HepG2 (cell line): Measurements from ENCODE around the gene SLC7A10. TPM values are rescaled to one million over a fixed set of nuclear protein-coding genes. Genes with fewer than 3 reads are reported as not detected.

ENCODE experiments used
- BRD4 ChIP-seq: sonication (generic); formaldehyde crosslinking; IDR thresholded peaks from 2 replicates; pipeline ENCODE4 v1.4.0; 2020; ENCODE audit warnings: missing genetic modification reagents
- CEBPB ChIP-seq: IDR thresholded peaks from 2 replicates; pipeline ENCODE4 v1.6.1; 2011; ENCODE audit warnings: low read depth, low read length, improper control_type of control experiment, borderline replicate concordance
- DPF2 ChIP-seq: sonication (generic); formaldehyde crosslinking; IDR thresholded peaks from 2 replicates; pipeline ENCODE4 v1.4.0; 2020; ENCODE audit warnings: mild to moderate bottlenecking, low read depth, missing genetic modification reagents, borderline replicate concordance
- ELK4 ChIP-seq: sonication (generic); formaldehyde crosslinking; IDR thresholded peaks from 2 replicates; pipeline ENCODE4 v1.9.0; 2021; ENCODE audit warnings: missing genetic modification reagents, borderline replicate concordance
- FOXJ3 ChIP-seq: sonication (generic); formaldehyde crosslinking; IDR thresholded peaks from 2 replicates; pipeline ENCODE4 v1.4.0; 2020; ENCODE audit warnings: missing genetic modification reagents, mild to moderate bottlenecking, borderline replicate concordance
- HOXD1 ChIP-seq: sonication (generic); formaldehyde crosslinking; IDR thresholded peaks from 2 replicates; pipeline ENCODE4 v1.5.0; 2020; ENCODE audit warnings: missing genetic modification reagents
- MLXIP ChIP-seq: sonication (generic); formaldehyde crosslinking; IDR thresholded peaks from 2 replicates; pipeline ENCODE4 v1.9.0; 2021; ENCODE audit warnings: missing genetic modification reagents, borderline replicate concordance
- NR2F1 ChIP-seq, 2 experiments: fragments of 450-650 bp in 1 of 2; formaldehyde crosslinking in 1 of 2; IDR thresholded peaks; 2 replicates each; pipeline versions ENCODE4 v1.5.0 to v1.6.1; 2016 to 2020; ENCODE audit warnings: mild to moderate bottlenecking in 1 of 2, missing compliant biosample characterization in 1 of 2, missing genetic modification reagents in 1 of 2, moderate library complexity in 1 of 2
- REPIN1 ChIP-seq: sonication (generic); formaldehyde crosslinking; IDR thresholded peaks from 2 replicates; pipeline ENCODE4 v1.8.0; 2022; ENCODE audit warnings: missing genetic modification reagents, low read depth, mild to moderate bottlenecking, borderline replicate concordance
- SKI ChIP-seq: fragments of 450-650 bp; IDR thresholded peaks from one replicate; pipeline ENCODE4 v1.6.1; 2018; ENCODE audit warnings: mild to moderate bottlenecking; ENCODE audit not compliant: partially characterized antibody
- SP140L ChIP-seq: sonication (generic); formaldehyde crosslinking; IDR thresholded peaks from 2 replicates; pipeline ENCODE4 v1.4.0; 2020; ENCODE audit warnings: missing genetic modification reagents, borderline replicate concordance
- TBL1XR1 ChIP-seq: fragments of 150-350 bp; IDR thresholded peaks from 2 replicates; pipeline ENCODE4 v1.6.1; 2014; ENCODE audit warnings: borderline replicate concordance, low read length; ENCODE audit not compliant: partially characterized antibody
- U2AF2 ChIP-seq: fragments of 200-400 bp; formaldehyde crosslinking; IDR thresholded peaks from 2 replicates; pipeline ENCODE4 v1.6.1; 2017; ENCODE audit warnings: low read depth, mild to moderate bottlenecking, low read length
- ZFP36L2 ChIP-seq: sonication (generic); formaldehyde crosslinking; IDR thresholded peaks from 2 replicates; pipeline ENCODE4 v1.4.0; 2020; ENCODE audit warnings: missing genetic modification reagents
- ZNF264 ChIP-seq: sonication (generic); formaldehyde crosslinking; IDR thresholded peaks from 2 replicates; pipeline ENCODE4 v1.4.0; 2020; ENCODE audit warnings: missing genetic modification reagents
- ZNF350 ChIP-seq: sonication (generic); formaldehyde crosslinking; IDR thresholded peaks from 2 replicates; pipeline ENCODE4 v1.4.0; 2020; ENCODE audit warnings: mild to moderate bottlenecking, low read depth, missing genetic modification reagents, borderline replicate concordance
- ZNF383 ChIP-seq: sonication (generic); formaldehyde crosslinking; IDR thresholded peaks from 2 replicates; pipeline ENCODE4 v1.4.0; 2020; ENCODE audit warnings: missing genetic modification reagents, mild to moderate bottlenecking, borderline replicate concordance
- ZNF564 ChIP-seq: sonication (generic); formaldehyde crosslinking; IDR thresholded peaks from 2 replicates; pipeline ENCODE4 v1.8.1; 2023; ENCODE audit warnings: mild to moderate bottlenecking, missing genetic modification reagents
- ZNF652 ChIP-seq: IDR thresholded peaks from 2 replicates; pipeline ENCODE4 v1.6.1; 2016; ENCODE audit warnings: low read depth, borderline replicate concordance
- ZNF678 ChIP-seq: sonication (generic); formaldehyde crosslinking; IDR thresholded peaks from 2 replicates; pipeline ENCODE4 v1.4.0; 2020; ENCODE audit warnings: mild to moderate bottlenecking, missing genetic modification reagents
- polyA plus RNA-seq, 8 experiments: library from polyadenylated mRNA; depleted of rRNA in 3 of 8; stranded (reverse) in 7 of 8; unstranded in 1 of 8; fragments of >200 nt; fragmentation: Illumina TruSeq in 4 of 8; extraction: Trizol in 4 of 8; gene quantifications; 2 replicates each; pipeline versions ENCODE4 v1.2.1 to v1.2.3, GENCODE V29; 2011 to 2016; ENCODE audit warnings: low read depth in 4 of 8, missing spikeins in 1 of 8, mixed read lengths in 1 of 8; ENCODE audit not compliant: insufficient read depth in 1 of 8
- total RNA-seq, 5 experiments: library from RNA; depleted of rRNA; stranded (reverse); fragments of >200 nt; fragmentation: Illumina TruSeq; extraction: Trizol; gene quantifications; 2 replicates each; pipeline ENCODE4 v1.2.3, GENCODE V29; 2016; ENCODE audit warnings: low read depth in 1 of 5
- TF ChIP-seq, protein P1 (sequence below): sonication (generic); formaldehyde crosslinking; IDR thresholded peaks from 2 replicates; pipeline ENCODE4 v1.4.0; 2020; ENCODE audit warnings: missing genetic modification reagents, mild to moderate bottlenecking, borderline replicate concordance

SLC7A10 gene
- total and polyA plus RNA-seq, 2 of the 13 experiments (the other 11 are each of a cell fraction or from before 2014, with no cell fraction given) = 1.1 to 2.2 TPM

DNA sequence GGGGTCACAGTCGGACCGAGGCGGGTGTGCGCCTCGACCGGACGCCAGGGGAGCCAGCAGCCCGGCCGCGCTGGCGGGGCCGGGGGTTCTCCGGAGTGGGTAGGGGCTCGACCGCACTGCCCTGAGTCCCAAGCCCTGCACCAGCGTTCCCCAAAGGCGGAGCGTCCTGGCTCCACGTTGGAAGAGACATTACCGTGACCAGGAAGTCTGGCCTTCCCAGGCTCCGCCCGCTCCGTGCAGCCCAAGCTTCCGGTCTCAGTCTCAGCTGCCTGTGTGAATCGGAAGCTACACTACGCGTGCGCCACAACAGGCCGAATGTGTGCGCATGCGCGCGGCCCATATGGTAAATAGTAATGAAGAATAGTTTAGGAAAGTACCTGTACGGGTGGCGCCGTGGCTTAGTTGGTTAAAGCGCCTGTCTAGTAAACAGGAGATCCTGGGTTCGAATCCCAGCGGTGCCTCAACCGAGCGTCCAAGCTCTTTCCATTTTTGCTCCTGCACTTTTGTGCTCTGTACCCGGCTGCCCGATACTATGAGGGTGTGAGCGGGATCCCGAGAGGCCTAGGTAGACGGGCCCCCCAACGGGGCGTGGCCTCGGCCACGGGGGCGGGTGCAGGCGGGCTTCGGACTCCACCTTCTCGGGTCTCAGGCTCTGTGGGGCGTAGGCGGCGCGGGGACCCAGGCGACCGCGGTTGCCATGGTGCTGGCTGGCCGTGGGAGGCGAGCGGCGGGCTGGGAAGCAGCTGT is 48.8 kb downstream of the SLC7A10 start (continued):
- TF ChIP-seq MLXIP (CRISPR knock-in tag) (no peak), ZNF264 (CRISPR knock-in tag) (peak; percentile 87), CEBPB (no peak), ZNF350 (CRISPR knock-in tag) (peak; percentile 97), ZNF678 (CRISPR knock-in tag) (no peak; the same call in 1 of the 2 replicates), SP140L (CRISPR knock-in tag) (peak; percentile 98), DPF2 (CRISPR knock-in tag) (no peak), ZNF564 (CRISPR knock-in tag) (0 out of 2 replicates have a peak, but pooled peaks have one; percentile 5), ZNF383 (CRISPR knock-in tag) (no peak), BRD4 (CRISPR knock-in tag) (peak; percentile 83; the same call in 1 of the 2 replicates), U2AF2 (no peak), ZNF652 (CRISPR knock-in tag) (peak; percentile 58; the same call in 1 of the 2 replicates), ZFP36L2 (CRISPR knock-in tag) (no peak), NR2F1 (CRISPR knock-in tag; IDR thresholded peaks at IDR 0.05) (no peak), SKI (peak; percentile 70), FOXJ3 (CRISPR knock-in tag) (peak; percentile 88; the same call in 1 of the 2 replicates), ELK4 (CRISPR knock-in tag) (peak; percentile 66; the same call in 1 of the 2 replicates), TBL1XR1 (peak; percentile 67), REPIN1 (CRISPR knock-in tag) (peak; percentile 37; the same call in 1 of the 2 replicates), HOXD1 (CRISPR knock-in tag) (no peak)
- TF ChIP-seq, protein P1, sequence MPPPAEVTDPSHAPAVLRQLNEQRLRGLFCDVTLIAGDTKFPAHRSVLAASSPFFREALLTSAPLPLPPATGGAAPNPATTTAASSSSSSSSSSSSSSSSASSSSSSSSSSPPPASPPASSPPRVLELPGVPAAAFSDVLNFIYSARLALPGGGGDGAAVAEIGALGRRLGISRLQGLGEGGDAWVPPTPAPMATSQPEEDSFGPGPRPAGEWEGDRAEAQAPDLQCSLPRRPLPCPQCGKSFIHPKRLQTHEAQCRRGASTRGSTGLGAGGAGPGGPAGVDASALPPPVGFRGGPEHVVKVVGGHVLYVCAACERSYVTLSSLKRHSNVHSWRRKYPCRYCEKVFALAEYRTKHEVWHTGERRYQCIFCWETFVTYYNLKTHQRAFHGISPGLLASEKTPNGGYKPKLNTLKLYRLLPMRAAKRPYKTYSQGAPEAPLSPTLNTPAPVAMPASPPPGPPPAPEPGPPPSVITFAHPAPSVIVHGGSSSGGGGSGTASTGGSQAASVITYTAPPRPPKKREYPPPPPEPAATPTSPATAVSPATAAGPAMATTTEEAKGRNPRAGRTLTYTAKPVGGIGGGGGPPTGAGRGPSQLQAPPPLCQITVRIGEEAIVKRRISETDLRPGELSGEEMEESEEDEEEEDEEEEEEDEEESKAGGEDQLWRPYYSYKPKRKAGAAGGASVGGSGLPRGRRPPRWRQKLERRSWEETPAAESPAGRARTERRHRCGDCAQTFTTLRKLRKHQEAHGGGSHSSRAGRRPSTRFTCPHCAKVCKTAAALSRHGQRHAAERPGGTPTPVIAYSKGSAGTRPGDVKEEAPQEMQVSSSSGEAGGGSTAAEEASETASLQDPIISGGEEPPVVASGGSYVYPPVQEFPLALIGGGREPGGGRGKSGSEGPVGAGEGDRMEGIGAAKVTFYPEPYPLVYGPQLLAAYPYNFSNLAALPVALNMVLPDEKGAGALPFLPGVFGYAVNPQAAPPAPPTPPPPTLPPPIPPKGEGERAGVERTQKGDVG (CRISPR knock-in tag) = peak; percentile 42; the same call in 1 of the 2 replicates
